Glomerular endothelial cell (primary cell): ENCODE measurements around the gene DNAL1. TPM values are rescaled to one million over a fixed set of nuclear protein-coding genes. Genes with fewer than 3 reads are reported as not detected.
"Not testable (repeated sequence)": the region's sequence is repeated elsewhere in the genome, so short reads cannot be mapped to it uniquely, and the experiment has no call there.

ENCODE experiments used
- DNase-seq: peaks from one replicate; pipeline ENCODE4 v3.0.0-alpha.2; 2011; ENCODE audit warnings: low read depth, low spot score; ENCODE audit errors: extremely low read depth
- total RNA-seq: library from RNA; depleted of rRNA; stranded (reverse); fragments of >200 nt; gene quantifications from 2 replicates; pipeline ENCODE4 v1.2.3, GENCODE V29; 2015

DNAL1 gene
- 3.9 and 4.0 TPM in 2 replicates for total RNA-seq

DNA sequence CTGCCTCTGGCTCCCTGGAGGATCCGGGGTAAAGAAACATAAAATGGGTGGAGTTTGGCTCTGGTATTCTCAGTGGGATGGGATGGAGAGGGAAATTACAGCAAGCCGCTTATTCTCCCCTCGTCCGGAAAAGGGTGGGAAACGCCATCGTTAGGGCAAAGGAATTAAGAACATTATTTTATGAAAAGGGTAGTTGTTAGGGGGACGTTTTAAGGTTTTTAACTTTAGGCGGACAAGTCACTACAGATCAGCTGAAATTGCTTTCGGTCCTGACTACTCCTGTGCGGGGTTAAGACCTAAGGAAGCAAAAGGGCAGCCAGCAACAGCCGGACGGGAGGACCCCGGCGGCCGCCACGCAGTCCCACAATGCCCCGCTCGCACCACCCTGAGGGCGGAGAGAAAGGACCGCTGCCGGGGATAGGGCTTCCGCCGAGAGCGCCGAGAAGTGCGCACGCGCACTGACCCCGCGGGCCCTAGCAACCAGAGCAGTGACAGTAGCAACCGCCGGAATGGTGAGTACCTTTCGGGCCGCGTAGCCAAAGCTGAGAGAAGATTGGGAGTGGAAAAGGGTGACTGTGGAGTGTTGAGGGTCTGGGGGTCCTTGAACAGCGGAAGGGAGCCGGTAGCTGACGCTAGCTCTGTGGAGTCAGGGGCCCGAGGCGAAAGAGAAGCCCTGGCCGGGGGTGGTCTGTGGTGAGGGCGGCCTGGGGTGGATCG lies at the start of gene DNAL1:
Gene DNAL1, plus strand, starts transcription at position 456 of the 717 bp plus-strand sequence. Its CDS starts 54 bp downstream, at position 510.
- peak; percentile 29 for DNase-seq

GRCh38 chr14:73599499-73599898 lies 45.3 kb upstream of the DNAL1 start:
- DNase-seq = no peak

GRCh38 chr14:73602994-73603393 lies 41.8 kb upstream of the DNAL1 start:
- no peak for DNase-seq

DNA sequence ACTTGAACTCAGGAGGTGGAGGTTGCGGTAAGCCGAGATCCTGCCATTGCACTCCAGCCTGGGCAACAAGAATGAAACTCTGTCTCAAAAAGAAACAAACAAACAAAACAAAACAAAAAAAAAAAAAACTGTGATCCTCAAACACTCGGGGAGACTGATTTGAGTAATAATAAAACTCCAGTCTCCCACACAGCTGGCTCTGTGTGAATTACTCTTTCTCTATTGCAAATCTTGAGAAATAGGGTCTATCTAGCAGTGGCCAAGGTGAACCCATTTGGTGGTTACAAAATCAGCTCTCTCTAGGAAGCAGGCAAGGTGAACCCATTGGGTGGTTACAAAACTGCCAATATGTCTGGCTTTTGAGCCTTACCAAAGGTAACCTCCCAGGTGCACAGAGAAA lies 38.5 kb upstream of the DNAL1 start:
- DNase-seq = no peak

DNA sequence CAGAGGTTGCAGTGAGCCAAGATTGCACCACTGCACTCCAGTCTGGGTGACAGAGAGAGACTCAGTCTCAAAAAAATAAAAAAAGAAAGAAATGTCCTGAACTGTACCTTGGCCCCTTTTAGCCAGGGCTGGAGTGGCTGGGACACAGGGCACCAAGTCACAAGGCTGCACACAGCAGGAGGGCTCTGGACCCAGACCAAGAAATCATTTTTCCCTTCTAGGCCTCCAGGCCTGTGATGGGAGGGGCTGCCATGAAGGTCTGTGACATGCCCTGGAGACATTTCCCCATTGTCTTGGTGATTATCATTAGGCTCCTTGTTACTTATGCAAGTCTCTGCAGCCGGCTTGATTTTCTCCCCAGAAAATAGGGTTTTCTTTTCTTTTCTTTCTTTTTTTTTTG lies 37.5 kb upstream of the DNAL1 start:
- no peak for DNase-seq

DNA sequence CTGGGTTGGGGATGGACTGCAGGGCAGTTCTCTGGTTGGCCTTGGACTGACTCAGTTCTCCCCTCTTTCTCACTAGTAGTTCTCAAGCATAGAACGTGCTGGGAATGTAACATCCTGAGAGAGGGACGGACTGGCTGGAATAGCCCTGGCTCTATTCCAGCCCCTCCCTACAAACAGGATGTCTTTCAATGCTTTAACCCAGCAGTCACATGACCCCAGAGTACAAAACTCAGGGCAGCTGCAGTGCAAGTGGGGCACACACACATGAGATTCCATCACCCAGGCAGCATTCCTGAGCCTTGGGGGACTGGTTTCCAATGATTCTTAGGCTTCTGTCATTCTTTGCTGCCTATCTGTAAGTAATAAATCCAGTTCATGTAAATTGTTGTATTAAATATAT lies 34.1 kb upstream of the DNAL1 start:
- no peak for DNase-seq

DNA sequence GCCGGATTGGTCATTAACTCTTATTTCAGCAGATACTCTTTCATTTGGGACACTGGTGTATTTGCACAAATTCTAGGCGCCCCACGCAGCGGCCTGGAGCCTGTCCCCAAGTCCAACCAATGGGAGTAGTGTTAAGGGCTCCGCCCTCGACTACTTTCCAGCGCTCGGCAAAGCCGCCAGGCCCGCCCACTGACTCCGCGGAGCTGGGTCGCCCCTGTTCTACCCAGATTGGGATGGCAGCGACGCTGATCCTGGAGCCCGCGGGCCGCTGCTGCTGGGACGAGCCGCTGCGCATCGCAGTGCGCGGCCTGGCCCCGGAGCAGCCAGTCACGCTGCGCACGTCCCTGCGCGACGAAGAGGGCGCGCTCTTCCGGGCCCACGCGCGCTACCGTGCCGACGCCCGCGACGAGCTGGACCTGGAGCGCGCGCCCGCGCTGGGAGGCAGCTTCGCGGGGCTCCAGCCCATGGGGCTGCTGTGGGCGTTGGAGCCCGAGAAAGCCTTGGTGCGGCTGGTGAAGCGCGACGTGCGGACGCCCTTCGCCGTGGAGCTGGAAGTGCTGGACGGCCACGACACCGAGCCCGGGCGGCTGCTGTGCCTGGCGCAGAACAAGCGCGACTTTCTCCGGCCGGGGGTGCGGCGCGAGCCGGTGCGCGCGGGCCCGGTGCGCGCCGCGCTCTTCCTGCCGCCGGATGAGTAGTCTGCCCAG lies 32.3 kb upstream of the DNAL1 start, which contains the start of gene ACOT6:
Gene ACOT6, plus strand, starts transcription at position 179 of the 707 bp plus-strand sequence. Its CDS starts 55 bp downstream, at position 234.
- no peak for DNase-seq

DNA sequence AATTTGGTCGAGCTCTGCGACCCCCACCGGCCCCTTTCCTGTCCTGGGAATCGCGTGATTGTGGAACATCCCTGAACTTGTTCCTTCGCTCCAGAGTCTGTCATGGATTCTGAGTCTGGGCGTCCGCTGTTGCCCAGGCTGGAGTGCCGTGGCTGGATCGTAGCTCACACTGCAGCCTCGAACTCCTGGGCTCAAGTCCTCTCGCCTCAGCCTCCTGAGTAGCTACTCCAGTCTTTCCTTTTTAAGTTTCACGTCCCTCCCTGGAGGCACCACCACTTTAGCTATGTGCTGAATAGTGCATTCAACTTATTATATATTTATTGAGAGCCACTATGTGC lies 31.8 kb upstream of the DNAL1 start:
- DNase-seq = no peak

DNA sequence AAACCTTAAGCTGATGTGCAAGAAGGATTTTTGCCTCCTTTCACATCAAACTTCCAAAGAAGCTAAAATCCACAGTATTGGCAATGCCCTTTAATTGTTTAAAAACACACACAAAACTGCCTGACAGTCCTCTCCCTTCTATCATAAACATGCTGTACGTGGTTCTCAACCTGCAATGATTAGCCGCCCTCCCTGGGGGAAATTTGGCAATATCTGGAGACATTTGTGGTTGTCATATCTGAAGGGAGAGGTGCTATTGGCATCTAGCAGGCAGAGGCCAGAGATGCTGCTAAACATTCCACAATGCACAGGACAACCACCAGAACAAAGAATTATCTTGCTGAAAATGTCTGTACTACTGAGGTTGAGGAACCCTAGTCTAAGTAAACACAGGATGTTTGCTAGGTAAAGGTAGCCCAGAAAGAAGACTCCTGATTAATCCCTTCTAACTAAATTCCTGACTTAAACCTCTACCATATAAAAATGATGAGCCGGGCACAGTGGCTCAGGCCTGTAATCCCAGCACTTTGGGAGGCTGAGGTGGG lies 31.3 kb upstream of the DNAL1 start:
- no peak for DNase-seq

DNA sequence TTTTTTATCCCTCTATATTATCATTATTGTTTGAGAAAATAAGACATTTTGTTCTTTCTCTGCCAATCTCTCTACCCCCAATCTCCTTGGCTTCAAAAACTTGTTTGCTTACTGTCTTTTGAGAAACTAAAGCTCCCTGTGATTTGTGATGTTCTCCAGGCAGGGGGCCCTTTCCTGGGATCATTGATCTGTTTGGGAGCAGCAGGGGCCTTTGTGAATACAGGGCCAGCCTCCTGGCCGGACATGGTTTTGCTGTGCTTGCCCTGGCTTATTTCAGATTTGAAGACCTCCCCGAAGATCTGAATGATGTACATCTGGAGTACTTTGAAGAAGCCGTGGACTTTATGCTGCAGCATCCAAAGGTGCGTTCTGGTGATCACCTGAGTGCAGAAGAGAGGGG lies 28.0 kb upstream of the DNAL1 start:
- DNase-seq = no peak

GRCh38 chr14:73619524-73619923 lies 25.3 kb upstream of the DNAL1 start:
- no peak for DNase-seq

DNA sequence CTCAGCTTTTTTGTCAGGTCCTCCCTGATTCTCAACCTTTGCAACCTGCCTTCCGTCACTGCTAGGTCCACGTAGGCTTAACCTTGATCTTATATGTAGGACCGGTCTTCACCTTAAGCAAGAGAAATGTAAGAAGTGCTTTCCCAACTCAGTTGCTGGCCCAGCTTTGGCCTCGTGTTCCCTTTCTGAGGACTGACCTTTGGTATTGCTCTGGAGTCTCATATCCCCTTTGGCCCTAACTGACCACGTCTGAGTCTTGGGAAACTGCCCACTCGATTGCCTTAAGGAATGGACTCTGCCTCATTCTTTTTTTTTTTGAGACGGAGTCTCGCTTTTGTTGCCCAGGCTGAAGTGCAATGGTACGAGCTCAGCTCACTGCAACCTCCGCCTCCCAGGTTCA lies 24.5 kb upstream of the DNAL1 start:
- no peak for DNase-seq

GRCh38 chr14:73623504-73624054 lies 21.2 kb upstream of the DNAL1 start:
- DNase-seq = no peak

GRCh38 chr14:73625706-73626105 lies 19.1 kb upstream of the DNAL1 start:
- no peak for DNase-seq

- DNase-seq = no peak
Observed at GRCh38 chr14:73627151-73627558, 17.6 kb upstream of the DNAL1 start.

GRCh38 chr14:73630009-73630780 lies 14.6 kb upstream of the DNAL1 start:
- DNase-seq = no peak

- DNase-seq = no peak
Observed at GRCh38 chr14:73633116-73634010, 11.4 kb upstream of the DNAL1 start.

DNA sequence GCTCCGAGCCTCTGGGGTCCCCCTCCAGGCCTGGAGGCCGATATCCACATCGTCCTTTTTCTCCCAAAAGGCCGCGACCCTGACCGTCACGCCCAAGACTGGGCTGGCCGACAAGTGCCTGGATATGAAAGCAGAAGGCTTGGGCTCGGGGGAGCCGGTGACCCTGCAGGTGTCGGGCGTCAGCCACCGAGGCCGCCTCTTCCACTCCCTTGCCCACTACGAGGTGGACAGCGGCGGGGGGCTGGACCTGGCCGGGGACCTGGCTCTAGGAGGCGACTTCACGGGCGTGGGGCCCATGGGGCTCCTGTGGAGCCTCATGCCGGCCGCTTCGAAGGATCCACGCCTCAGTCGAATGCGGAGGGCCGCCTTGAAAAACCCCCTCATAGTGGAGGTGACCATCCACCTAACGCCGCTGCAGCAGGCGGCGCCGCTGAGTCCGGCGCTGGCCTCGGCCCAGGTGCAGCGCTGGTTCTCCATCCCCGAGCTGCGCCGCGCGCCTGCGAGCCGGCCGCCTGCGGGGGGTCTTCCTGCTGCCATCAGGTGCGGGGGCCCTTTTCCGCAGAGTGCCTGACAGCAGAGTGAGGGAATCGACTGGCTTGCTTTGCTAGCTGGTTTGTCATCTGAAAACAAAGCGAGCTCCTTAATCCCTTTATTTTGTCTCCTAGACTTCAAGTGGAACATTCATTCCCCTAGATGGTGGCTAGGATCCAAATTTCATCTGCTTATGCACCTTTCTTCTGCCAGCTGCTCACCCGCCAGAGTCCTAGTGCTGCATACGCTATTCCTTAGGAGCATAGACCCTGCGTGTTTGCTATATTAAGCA lies 10.6 kb upstream of the DNAL1 start:
- no peak for DNase-seq

GRCh38 chr14:73636355-73636754 lies 8.4 kb upstream of the DNAL1 start:
- DNase-seq = not testable (repeated sequence)
